Activated CD4-positive, CD25-positive, alpha-beta regulatory T cell (primary cell): Measurements from ENCODE around the gene FREM3.

Experiments
- DNase-seq, 4 experiments: peaks; one replicate each; lab custom pipeline; 2025; lab: John Stamatoyannopoulos, UW

Gene FREM3

DNA sequence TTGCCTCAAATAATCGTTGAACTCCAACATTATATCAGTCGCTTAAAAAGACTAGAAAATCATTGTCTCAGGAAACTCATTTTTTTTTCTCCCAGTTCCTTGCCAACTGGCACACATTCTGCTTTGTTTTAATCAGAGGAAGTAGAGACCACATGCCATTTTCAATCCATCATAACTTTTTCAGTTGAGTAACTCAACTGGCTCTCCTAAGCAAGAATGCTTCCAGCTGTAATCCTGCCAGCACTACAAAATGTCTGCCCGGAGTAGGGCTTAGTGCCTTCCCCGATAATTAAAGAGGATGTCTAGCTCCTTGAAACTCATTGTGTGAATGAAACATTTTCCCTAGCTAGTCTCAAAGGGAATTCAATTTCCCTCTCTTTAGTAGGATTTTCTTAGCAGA lies 33.0 kb downstream of the FREM3 start:
- no peak for DNase-seq

DNA sequence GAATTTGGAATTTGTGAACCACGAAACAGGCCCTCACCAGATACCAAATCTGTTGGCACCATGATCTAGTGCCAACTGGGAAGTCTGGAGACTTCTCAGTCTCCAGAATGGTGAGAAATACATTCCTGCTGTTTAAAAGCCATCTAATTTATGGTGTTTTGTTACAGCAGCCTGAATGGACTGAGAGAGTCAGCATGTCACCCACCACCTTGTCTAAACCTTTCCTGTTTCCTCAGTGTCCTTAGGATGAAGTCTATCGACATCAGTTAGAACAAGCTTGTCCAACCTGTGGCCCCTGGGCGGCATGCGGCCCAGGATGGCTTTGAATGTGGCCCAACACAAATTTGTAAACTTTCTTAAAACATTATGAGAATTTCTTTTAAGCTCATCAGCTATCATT lies 42.1 kb downstream of the FREM3 start:
- no peak for DNase-seq

DNA sequence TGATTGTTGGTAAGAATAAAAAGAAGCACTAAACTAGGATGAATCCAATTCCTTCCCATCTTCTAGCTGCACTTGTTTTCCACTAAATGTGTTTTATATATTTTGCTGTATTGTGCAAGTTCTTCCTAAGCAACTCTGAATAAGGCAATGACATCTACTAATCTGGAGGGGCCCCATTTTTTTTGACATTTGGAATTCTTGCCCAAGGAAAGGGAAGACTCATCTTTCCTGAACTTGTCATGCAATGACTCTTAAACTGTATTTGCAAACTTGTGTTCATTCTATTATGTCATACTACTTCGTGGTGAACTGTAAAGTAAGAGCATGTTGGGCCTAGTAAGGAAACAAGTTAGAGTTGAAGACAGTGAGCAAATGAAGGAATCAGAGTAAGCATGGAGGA lies 45.9 kb downstream of the FREM3 start:
- DNase-seq: no peak

DNA sequence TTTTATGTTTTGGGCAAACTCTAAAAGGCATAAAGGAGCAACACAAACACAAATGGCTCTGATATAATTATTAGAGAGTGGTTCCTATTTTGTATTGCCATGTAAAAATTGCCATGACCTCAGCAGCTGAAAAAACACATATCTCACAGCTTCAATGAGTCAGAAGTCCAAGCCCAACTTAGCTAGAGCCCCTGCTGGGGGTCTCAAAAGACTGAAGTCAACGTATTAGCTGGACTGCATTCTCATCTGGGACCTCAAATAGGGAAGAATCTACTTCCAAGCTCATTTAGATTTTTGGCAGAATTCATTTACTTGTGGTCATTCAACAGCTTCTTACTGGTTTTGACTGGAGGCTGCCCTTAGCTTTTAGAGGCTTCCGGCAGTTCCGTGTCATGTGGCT lies 47.4 kb downstream of the FREM3 start:
- DNase-seq: no peak

DNA sequence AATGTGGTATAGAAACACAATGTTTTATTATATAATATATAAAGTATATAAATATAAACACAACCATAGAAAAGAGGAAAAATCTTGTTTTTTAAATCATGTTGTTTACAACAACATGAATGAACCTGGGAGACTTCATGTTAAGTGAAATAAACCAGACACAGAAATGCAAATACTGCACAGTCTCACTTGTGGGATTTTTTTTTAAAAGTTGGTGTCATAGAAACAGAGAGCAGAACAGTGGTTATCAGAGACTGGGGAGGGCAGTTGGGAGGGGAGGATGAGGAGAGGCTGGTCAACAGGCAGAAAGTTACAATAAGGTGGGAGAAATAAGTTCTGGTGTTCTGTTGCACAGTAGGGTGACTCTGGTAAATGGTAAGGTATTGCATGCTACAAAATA lies 57.1 kb downstream of the FREM3 start:
- no peak for DNase-seq

DNA sequence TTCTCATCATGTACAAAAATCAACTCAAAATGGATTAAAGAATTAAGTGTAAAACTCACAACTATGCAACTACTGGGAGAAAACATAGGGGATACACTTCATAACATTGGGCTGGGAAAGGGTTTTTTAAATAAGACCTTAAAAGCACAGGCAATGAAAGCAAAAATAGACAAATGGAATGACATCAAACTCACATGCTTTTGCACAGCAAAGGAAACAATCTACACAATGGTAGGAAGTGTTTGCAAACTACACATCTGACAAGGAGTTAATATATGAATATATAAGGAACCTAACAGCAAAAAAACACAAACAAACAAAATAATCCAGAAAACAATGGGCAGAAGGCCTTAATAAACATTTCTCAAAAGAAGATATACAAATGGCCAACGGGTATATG lies 57.9 kb downstream of the FREM3 start:
- no peak for DNase-seq

DNA sequence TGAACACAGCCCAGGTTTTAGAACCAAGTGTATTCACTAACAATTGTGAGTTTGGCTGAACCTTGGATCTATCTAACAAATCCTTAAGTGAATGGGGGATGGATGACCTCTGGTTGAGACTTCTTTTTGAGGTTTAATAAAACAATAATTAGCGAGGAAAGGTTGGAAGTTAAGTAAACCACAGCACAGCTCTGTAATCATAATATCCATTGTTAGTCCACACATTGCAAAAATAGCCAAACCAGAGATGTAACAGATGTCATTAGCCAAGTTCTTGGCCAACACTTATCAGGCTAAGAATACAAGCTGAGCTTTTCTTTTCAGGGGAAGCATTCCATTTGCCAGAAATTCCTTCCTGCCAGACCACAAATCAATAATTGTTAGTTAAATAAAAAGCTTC lies 59.1 kb downstream of the FREM3 start:
- DNase-seq: no peak

DNA sequence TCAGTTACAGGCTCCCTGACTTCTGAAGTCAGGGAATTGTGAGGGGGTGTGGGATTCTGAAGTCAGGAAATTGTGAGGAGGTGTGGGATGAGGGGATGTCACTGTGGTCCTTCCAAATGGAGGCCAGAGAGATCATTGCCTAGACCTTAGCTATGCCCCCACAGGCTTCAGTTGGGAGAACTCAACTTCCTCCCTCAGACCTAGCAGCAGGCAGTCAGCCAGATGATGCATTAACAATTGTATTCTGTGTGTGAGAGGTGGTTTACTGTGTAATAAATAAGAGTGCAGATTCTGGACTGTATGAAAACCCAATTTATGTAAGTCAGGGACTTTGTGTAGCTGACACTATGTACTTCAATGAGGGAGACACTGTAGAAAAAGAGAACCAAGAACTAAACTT lies 65.7 kb downstream of the FREM3 start:
- DNase-seq: no peak

DNA sequence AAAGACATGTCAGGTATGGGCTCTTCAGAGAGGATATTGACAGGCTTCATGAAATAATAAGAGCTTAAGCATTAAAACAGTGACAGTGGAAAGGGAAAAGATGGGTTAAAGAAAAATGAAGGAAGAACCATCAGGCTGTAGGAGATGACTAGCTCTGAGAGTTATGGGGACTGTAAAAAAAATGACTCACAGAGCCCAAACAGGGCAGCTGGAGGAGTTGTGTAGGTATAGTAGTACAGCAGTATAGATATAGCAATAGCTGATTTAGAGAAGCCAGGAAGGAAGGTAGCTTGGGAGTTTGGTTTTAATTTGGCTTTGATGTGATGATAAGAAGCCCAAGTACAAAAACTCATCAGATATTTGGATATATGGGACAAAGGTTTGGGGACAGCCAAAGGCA lies 66.6 kb downstream of the FREM3 start:
- DNase-seq: no peak

DNA sequence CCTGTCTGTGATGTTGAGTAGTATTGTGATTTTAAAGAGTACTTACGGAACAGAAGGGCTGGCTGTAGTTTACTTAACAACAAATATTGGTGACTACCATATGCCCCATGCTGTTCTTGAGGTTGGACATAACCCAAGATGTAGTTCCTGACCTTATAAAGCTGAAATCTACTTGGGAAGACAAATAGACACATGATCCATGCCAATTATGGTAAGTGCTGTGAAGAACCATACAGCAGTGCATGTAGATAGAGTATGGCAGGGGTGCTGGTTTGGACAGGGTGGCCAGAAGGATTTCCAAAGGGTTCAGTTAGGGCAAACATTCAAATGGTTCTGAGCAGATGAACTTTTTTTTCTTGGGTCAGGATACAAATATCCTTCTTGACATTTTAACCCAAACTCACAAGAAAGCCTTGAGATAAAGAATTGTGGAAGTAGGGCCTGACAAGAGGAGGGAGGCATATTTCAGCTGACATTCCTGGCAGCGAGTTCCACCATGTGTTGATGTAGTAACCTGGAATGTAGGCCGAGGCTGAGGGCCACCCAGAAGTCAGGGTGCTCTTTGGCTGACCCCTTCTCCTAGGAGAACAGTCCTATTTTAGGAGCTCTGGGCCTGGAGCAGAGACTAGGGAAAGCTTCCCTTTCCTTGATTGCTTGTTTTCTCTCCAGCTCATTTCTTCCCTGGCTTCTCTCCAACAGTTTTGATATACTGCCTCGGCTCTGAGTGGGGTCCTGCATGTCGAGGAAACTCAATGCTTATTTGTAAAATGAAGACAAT lies 74.2 kb downstream of the FREM3 start:
- DNase-seq: no peak

DNA sequence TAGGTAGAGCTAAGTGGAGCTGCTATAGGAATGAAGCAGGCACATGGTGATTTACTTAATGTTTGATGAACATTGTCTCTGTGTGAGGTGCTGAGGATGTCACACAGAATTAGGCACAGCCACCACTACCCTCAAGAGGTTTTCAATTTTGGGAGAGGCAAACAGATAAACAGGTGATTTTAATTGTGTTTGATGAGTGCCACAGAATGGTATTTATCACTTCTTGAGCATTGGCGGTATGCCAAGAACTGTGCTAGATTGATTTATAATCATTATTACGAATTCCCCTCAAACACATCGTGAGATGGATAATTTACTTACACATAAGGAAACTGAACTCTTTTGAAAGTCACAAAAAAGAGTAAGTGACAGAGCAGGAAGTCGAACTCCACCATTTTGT lies 74.8 kb downstream of the FREM3 start:
- DNase-seq: no peak

DNA sequence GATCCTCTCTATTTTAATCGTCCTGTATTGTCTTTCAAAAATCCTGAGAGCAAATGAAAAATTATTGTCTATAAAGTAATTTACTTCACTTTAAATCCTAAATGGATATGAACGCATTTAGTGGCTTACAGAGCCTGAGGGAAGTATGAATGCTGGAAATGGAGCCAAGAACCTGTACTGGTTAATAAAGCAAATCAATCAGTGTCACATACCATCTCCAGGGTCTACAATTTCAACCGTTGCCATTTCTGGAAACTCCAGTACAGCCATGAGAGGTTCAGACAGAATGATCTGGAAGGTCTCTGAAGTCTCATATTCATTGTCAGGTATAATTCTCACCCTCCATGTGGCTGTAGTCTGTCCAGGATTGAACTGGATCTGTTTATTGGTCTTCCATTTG lies 76.6 kb downstream of the FREM3 start:
- DNase-seq: no peak

DNA sequence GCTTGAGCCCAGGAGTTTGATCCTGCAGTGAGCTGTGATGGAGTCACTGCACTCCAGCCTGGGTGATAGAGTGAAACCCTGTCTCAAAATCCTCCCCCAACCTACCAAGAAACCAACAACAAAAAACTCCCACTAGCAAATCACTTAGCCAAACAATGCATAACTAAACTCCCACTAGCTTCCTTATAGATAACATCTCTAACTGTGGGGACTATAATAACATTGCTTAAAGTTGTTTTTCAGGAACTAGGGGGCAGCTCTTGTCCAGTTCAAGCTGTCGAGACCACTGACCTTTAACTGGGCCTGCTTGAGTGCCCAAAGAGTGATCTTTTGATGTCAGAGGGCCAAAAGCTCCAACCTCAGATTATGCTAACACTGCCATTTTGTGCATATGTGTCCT lies 81.7 kb downstream of the FREM3 start:
- no peak for DNase-seq

DNA sequence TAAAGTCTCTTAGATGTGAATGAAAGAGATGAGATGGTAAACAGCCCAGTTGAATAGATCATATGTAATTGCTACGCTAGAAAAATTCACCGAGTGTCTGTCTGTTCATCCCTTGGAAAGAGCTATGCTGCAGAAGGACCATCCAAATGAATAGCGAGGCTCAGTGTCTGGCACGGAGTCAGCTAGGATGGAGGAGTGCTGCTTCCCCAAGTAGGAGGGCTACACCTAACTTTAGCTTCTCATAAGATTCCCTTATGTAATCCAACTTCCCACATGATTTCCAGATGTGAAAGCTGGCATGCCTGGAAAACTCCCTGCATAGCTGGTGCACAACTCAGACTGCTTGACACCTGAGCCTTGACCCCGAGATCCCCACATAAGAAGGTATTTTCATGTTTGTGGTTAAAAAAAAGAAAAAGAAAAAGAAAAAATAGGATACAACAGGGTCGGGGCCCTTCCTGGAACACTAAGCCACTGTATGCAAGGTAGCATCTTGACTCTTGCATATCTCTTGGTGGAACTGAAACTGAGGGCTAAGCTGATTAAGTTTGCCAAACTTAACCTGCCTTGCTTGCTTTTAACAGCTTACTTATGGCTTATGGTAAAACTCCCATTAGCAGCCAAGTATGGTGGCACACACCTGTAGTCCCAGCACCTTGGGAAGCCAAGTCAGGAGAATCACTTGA lies 82.3 kb downstream of the FREM3 start:
- no peak for DNase-seq

DNA sequence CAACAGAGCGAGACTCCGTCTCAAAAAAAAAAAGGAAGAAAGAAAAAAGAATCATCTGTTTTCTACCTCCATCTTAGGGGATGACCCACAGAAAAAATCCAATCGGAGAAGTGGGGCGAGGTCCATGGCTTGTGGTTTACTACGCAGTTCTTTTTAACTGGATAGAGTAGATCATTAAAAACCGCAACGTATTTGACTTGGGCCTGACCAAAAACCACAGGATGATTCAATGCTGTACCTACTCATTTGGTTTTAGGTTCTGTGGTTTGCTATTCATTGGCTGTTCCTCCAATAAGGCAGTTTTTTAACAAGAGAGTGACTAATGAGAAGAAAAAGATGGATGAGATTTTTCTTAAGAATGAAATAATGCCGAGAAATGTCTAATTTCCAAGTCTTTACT lies 83.7 kb downstream of the FREM3 start:
- no peak for DNase-seq

DNA sequence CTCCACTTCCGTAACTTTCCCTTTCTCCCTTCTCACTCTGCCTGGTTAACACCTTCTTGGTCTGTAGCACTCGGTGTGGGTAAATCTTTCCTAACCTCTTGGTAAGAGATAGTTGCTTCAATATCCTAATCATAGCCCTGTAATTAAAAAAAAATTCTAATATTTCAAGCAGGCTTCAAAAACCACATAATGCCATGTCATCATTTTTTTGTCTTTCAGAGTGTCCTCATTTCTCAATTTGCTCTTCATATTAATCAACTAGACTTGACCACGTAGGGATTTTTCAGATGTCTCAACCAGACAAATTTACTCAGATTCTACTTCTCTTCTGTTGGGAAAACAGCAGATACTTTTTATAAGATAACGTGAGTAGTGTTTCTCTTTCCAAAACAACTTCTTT lies 91.0 kb downstream of the FREM3 start:
- no peak for DNase-seq

DNA sequence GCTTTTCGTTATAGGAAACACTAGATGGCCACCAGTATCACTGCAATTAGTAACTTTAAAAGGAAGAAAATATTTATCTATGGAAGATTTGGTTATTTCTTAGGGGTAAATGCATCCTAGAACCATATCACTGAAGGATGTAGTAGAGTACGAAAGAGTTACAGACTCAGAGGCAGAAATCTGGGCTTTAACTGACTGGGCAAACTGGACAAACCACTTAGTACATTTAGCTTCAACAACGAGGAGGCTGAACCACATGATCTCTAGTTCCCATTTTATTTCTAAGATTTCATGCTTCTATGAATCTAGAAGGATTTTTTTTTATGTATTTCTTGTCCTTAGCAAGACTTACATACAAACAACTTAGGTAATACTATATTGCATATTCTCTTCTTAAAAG lies 94.0 kb downstream of the FREM3 start:
- DNase-seq: no peak

DNA sequence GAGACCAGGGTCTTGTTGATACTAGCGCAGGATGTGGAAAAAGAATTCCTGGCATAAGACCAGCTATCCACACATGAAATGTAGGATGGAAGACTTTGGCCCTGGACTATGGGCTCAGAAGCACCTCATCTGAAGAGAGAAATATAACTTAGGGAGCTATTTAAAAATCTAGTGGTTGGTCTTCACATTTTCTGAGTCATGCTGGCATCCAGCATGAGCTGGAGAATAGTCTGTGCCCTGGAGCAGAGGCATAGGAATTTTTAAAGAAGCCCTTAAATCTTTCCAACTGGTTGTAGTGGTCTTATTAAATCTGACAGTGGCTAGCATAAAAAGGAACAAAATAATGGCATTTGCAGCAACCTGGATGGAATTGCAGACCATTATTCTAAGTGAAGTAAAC lies 100.6 kb downstream of the FREM3 start:
- DNase-seq: no peak

DNA sequence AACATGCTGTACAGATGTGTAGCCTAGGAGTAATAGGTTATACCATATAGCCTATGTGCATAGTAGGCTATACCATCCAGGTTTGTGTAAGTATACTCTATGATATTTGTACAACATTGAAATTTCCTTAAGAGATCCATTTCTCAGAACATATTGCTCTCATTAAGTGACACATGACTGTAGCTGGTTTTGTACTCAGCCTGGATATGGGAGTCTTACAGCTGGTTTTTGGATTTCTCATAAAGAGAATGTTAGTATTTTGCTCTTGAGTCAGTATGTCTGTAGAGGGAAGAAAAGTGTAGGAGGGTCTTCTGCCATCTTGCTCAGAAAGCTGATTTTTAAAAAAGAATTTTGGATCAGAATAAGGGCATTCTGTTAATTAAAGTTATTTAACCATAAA lies 101.7 kb downstream of the FREM3 start:
- no peak for DNase-seq

DNA sequence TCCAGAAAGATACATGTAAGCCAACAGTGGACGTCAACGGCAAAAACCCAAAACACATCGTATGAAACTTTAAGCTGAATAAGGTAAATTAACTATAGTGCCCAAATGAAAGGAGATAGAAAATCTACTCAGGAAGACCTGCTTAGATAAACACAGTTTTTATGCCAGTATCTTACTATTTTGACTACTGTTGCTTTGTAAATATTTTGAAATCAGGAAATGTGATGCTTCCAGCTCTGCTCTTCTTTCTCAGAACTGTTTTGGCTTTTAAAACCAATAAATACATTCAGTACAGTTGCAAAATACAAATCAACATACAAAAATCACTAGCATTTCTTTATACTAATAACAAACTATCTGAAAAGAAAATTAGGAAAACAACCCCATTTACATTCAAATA lies 103.2 kb downstream of the FREM3 start:
- no peak for DNase-seq

DNA sequence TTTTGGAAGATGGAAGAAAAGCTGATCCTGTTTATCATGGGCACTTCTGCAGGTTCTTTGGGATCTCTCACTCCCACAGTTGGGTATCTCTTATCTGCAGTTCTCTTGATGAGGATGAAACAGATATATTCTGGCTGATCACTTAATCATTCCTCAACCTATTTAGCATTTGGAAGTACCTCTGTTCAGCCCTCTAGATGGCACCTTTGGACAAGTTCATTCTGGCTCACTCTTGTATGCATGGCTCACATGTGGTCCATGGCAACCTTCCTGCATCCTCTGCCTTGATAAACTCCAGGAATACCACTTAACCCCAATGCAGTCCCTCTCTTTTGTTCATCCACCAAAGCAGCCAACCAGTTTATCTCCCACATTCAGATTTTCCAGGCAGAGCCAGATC lies 112.8 kb downstream of the FREM3 start:
- DNase-seq: no peak

DNA sequence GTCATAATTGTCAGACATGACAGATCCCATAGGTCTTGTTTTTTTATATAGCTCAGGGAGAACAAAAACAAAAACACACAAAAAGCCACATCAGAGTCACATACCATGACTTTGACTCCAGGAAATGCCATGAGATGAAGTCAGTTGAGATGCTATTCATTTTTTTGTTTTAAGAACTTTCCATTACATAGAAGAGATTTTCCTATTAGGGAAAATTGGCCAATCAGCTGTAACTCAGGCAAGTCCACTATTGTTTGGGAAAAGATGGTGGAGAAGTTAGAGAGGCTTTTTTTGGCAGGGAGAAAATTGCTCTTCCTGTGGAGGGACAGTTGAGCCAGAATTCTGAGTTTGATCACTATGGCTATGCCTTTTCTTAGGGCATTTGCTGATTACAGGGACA lies 114.4 kb downstream of the FREM3 start:
- DNase-seq: no peak

DNA sequence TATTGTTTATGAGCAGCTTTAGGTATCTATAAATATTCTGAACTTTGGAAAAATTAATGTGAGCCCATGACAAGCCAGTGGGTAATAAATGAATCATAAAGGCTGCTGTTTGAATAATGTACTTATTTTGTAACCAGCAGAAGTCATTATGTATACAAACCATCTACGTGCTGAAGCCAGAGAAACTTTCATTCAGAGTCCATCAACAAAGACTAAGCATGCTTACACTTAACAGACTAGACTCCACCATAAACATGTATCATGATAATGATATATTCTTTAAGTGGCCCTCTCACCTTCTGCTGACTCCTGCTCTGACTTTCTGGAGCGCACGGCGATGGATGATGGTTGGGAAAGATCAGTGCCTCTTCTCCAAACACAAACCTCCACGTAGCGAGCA lies 114.9 kb downstream of the FREM3 start:
- no peak for DNase-seq

DNA sequence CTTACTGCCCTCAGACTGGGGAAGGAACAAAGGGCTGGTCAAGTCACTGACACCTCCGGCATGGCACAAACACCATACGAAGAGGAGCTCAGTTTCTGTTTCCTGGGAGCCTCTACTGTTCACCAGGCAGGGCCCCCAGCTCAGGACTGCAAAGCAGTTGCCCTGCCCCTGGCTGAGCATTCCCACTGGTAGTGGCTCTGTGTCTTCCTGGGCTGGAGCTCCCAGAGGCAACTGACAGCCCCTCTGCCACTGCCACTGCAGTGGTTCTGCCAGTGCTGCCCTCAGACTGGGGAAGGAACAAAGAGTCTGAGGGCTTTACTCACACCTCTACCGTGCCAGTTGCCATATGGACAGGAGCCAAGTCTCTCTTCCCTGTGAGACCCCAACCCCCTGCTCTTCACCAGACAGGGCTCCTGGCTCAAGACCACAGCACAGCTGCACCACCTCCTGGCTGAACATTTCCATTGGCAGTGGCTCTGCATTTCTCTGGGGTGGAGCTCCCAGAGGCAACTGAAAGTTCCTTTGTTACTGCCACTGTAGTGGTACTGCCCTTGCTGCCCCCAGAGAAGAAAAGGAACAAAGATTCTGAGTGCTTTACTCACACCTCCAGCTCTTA lies 119.0 kb downstream of the FREM3 start:
- no peak for DNase-seq
